ENCODE data around the gene UTP25. TPM values are rescaled to one million over a fixed set of nuclear protein-coding genes. Genes with fewer than 3 reads are reported as not detected.

UTP25 gene
- total RNA-seq, 2 donors from 2014 or later: 5.7 to 11.6 TPM

DNA sequence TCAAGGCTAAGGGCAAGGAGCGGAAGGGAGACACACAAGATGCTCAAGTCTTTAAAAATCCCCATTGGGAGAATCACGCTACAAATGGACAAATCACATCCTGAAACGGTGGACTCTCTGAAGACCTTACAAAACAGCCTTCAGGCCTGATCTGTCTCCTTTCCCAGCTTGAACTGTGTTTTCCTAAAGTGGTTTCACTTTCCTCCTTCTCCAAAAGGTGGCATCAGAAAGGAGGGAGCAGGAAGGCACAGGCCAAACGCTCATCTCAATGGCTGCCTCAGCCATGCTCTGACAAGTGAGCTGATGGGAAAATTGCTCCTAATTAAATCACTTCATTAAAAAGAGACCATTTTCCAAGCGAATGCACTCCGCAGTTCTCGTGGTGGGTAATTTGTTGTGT, 47.7 kb downstream of the UTP25 start:
- no peak for ATAC-seq (ENCODE audit: insufficient number of reproducible peaks, low FRiP score, low read depth)

DNA sequence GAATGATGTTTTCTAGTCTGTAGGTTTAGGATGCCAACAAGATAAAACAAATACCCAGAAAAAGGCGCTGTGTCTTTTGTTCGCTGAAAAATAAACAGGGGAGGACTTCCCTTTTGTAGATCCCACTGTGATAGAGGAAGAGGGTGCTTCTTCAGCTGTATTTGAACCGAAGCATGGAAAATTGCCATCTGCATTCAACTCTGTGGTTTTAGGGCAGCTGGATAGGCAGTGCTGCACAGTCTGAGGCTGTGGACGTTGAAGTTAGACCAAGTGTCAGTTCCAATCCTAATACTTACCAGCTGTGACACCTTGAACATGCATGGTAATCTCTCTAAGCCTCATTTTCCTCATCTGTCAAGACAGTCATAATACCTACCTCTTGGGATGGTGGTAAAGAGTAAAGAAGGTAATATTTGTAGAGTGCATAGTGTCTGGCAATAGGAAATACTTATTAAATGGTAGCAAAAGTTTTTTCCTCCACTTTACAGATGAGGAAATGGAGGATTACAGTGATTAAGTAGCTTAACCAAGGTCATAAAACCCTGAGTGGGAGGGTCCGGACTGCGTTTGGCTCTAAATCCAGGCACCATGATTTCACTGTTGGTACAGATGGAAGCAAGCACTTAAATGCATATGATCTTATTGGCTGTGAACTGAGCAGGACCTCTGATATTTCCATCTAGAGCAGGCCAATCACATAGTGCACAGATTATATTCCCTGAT, 48.5 kb downstream of the UTP25 start:
- ATAC-seq (ENCODE audit: insufficient number of reproducible peaks, low FRiP score, low read depth) (no peak), DNase-seq (ENCODE audit: low spot score) (no peak)
- Histone ChIP-seq H3K9me3 (no peaks in the 10 kb centered on the region), H3K36me3 (no peaks in the 10 kb centered on the region), H3K4me3 (no peak overlapping the region), H3K27me3 (replicated peaks; ENCODE audit: insufficient read depth) (no peaks in the 10 kb centered on the region), H3K27ac (no peak overlapping the region), H3K4me1 (ENCODE audit: control insufficient read depth in 1 of 2, low read depth in 2 of 2) (no peaks in the 10 kb centered on the region)
- TF ChIP-seq, protein P1, sequence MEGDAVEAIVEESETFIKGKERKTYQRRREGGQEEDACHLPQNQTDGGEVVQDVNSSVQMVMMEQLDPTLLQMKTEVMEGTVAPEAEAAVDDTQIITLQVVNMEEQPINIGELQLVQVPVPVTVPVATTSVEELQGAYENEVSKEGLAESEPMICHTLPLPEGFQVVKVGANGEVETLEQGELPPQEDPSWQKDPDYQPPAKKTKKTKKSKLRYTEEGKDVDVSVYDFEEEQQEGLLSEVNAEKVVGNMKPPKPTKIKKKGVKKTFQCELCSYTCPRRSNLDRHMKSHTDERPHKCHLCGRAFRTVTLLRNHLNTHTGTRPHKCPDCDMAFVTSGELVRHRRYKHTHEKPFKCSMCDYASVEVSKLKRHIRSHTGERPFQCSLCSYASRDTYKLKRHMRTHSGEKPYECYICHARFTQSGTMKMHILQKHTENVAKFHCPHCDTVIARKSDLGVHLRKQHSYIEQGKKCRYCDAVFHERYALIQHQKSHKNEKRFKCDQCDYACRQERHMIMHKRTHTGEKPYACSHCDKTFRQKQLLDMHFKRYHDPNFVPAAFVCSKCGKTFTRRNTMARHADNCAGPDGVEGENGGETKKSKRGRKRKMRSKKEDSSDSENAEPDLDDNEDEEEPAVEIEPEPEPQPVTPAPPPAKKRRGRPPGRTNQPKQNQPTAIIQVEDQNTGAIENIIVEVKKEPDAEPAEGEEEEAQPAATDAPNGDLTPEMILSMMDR (IDR thresholded peaks at IDR 0.05): no peak

More for the DNA sequence above, 47.7 kb downstream of the UTP25 start:
- DNase-seq (ENCODE audit: low spot score): no peak
- no peaks in the 10 kb centered on the region for H3K9me3 ChIP-seq
- H3K36me3 ChIP-seq: no peaks in the 10 kb centered on the region
- TF ChIP-seq, protein P1 (IDR thresholded peaks at IDR 0.05): no peak
- H3K4me3 ChIP-seq: no peak overlapping the region
- no peaks in the 10 kb centered on the region for H3K4me1 ChIP-seq (ENCODE audit: control insufficient read depth in 1 of 2, low read depth in 2 of 2)
- H3K27ac ChIP-seq: no peak overlapping the region
- no peaks in the 10 kb centered on the region for H3K27me3 ChIP-seq (replicated peaks; ENCODE audit: insufficient read depth)

DNA sequence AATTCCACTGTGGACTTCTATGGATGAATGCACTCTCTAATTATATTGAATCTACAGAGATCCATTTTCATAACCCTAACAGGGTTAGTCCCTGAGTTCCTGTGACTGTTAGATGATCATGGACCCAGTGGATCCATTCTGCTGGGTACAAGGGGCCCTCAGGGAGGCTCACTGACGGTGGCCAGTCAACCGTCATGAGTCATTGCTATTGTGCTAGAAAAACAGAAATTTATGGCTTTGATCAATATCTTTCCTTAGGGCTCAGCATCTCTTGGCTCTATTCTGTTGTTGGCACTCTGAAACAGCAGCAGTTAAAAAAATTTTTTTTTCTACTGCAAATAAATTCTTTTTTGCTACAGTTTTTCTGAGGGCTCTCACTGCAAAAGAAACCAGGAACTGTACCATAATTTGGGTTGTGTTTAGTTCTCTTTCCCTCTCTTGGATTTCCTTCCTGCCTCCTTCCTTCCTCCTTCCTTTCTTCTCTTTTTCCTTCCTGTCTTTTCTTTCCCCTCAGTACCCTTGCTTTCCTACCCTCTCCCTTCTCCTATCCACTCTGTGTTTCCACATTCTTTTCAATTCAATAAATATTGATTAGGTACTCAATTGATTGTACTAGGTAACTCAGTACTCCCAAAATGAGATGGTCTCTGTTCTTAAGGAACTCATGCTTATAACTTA, 49.5 kb downstream of the UTP25 start:
- Histone ChIP-seq H3K36me3 (no peaks in the 10 kb centered on the region), H3K4me1 (ENCODE audit: control insufficient read depth in 1 of 2, low read depth in 2 of 2) (no peaks in the 10 kb centered on the region), H3K4me3 (no peak overlapping the region), H3K27me3 (replicated peaks; ENCODE audit: insufficient read depth) (no peaks in the 10 kb centered on the region), H3K9me3 (no peaks in the 10 kb centered on the region), H3K27ac (no peak overlapping the region)
- ATAC-seq (ENCODE audit: insufficient number of reproducible peaks, low FRiP score, low read depth) (no peak), DNase-seq (ENCODE audit: low spot score) (no peak)
- TF ChIP-seq, protein P1 (IDR thresholded peaks at IDR 0.05): no peak

DNA sequence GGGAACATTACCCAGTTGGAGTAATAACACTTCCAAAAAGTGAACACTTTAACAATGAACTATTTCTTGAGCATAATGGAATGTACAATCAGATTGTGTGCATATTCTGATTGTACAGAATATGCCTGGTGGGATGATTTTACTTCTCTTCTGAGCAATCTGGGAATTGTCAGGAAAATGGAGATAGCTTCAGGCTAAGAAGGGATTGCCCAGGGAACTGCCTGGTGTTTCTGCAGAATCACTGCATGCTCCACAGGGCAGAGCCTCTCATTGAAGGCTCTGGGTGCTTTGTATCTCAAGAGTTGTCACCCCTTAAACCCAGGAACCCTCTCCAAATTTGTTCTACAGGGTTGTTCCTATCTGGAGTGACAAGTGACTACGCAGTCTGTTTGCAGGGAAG, 51.2 kb downstream of the UTP25 start:
- no peaks in the 10 kb centered on the region for H3K36me3 ChIP-seq
- TF ChIP-seq, protein P1 (IDR thresholded peaks at IDR 0.05): no peak

DNA sequence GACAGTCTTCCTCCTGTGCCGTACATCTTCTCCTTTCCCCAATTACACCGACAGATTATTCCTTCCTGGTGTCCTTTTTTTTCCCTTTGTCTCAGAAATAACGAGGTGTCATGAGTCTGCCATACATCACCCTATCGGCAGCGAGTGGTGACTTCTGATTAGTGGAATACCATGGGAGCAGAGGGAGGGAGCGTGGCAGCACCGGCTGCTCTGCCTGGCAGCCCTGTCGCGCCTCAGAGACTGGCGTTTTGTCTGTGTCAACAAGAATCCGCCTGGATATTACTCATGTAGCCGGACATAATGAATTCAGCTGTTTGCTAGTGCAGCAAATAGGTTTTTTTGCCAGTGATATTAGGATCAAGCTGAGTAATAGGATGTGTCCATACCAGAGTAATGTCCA, 51.8 kb downstream of the UTP25 start:
- Histone ChIP-seq H3K36me3 (no peaks in the 10 kb centered on the region), H3K27ac (no peak overlapping the region), H3K27me3 (replicated peaks; ENCODE audit: insufficient read depth) (no peaks in the 10 kb centered on the region), H3K9me3 (no peaks in the 10 kb centered on the region), H3K4me1 (ENCODE audit: control insufficient read depth in 1 of 2, low read depth in 2 of 2) (peaks cover 0 to 2% of the 10 kb centered on the region in 2 donors), H3K4me3 (no peak overlapping the region)
- DNase-seq (ENCODE audit: low spot score): no peak
- no peak for ATAC-seq (ENCODE audit: insufficient number of reproducible peaks, low FRiP score, low read depth)
- TF ChIP-seq, protein P1 (IDR thresholded peaks at IDR 0.05): no peak

More for the DNA sequence above, 51.2 kb downstream of the UTP25 start:
- Histone ChIP-seq H3K4me3 (no peak overlapping the region), H3K9me3 (no peaks in the 10 kb centered on the region), H3K27me3 (replicated peaks; ENCODE audit: insufficient read depth) (no peaks in the 10 kb centered on the region), H3K27ac (no peak overlapping the region), H3K4me1 (ENCODE audit: control insufficient read depth in 1 of 2, low read depth in 2 of 2) (no peaks in the 10 kb centered on the region)
- ATAC-seq (ENCODE audit: insufficient number of reproducible peaks, low FRiP score, low read depth) (no peak), DNase-seq (ENCODE audit: low spot score) (no peak)
